GM19239 (cell line): ENCODE data around the gene SYNE3.
"Not testable (repeated sequence)": the region's sequence is repeated elsewhere in the genome, so short reads cannot be mapped to it uniquely, and the experiment has no call there.

ENCODE experiments used
- DNase-seq: peaks from one replicate; pipeline ENCODE4 v3.0.0; 2011; ENCODE audit warnings: low spot score; ENCODE audit not compliant: insufficient read length
- FAIRE-seq: peaks from 2 replicates; lab custom pipeline; 2011; peaks lifted over from hg19 to GRCh38; lab: Jason Lieb, UNC

Gene SYNE3

GRCh38 chr14:95524706-95525512 lies 8.5 kb upstream of the SYNE3 start:
- DNase-seq: no peak
- FAIRE-seq: no peak

GRCh38 chr14:95523815-95524448 lies 7.5 kb upstream of the SYNE3 start:
- DNase-seq: no peak
- FAIRE-seq: no peak

- DNase-seq (no peak), FAIRE-seq (no peak)
These were observed 6.8 kb upstream of the SYNE3 start for GRCh38 chr14:95523051-95523814.

DNA sequence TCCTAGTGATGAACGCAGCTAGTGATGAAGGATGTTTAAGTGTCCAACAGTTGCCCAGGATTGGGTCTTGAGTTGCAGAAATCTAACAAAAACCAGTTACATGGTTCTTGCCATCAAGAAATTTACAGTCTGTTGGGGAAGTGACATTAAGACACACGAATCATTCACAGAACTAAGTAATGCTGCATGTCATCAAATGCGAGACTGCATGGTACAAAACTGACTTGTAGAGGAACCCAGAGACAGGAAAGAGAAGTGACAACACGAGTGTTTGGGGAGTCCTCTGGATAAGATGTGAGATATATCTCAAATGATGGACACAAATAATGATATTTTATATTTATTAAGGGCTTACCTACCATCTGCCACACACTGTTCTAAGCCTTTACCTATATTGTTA lies 6.1 kb upstream of the SYNE3 start:
- no peak for DNase-seq
- FAIRE-seq: no peak

- no peak for DNase-seq
- no peak for FAIRE-seq
These were observed 5.7 kb upstream of the SYNE3 start for GRCh38 chr14:95522116-95522515.

DNA sequence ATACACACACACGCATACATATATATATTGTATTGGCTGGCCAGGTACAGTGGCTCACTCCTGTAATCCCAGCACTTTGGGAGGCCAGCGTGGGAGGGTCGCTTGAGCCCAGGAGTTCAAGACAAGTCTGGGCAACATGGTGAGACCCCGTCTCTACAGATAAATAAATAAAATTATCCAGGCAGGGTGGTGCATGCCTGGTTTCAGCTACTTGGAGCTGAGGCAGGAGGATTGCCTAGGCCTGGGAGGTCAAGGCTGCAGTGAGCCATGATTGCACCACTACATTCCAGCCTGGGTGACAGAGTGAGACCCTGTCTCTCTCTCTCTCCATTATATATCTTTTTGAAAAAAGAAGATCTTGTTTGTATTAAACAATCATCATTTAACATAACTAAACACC lies 4.6 kb upstream of the SYNE3 start:
- DNase-seq: no peak
- no peak for FAIRE-seq

DNA sequence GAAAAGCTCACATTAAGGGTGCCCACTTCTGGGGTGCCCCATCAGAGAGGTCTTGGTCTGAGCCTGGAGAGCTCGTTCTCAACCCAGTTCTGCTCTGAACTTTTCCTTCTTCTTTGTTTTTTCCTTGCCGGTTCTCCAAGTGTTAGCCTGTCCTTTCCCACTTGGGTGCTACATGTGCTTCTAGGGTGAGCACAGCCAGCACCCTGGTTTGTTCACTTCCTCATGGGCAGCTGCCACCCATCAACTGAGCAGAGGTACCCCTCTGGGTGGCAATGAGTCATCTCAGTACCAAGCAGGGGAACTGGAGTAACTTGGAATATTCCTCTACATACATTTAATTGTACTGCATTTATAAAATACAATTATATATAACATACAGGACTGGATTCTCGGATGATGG lies 3.9 kb upstream of the SYNE3 start:
- peak; percentile 76 for FAIRE-seq

GRCh38 chr14:95519699-95520098 lies 3.2 kb upstream of the SYNE3 start:
- FAIRE-seq (peak; percentile 88), DNase-seq (no peak)

More for the DNA sequence above, 3.9 kb upstream of the SYNE3 start:
- DNase-seq: no peak

DNA sequence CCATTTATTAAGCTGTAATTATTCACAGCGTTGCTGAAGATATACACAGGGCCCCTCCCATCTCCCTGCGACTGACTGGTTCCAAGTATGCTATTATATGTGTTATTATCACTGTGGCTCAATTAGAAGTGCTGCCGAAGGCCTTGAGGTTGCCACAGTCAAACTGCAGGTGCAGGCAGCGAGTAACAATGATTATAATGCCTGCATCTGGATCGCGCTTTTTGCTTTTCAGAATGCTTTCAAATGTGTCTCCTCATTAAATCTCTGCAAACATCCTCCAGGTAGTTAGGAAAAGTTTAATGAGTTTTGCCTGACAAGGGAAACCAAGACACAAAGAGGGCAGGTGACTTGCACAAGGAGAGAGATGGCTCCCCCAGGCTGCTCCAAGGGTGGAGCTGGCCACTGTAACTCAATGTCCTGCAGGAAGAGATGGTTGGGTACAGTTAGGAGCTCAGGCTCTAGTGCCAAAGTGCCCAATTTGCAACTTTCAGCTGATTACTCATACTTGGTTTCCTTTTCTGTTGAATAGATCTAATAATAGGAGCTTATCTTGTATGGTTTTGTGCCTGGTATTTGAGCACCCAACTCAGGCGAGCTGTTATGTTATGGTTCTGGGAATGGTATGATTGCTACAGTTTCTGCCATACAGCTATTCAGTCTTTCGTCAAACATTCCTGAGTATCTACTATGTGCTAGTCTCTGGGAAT lies 1.7 kb upstream of the SYNE3 start:
- FAIRE-seq (peak; percentile 85), DNase-seq (no peak)

- DNase-seq (peak; percentile 84), FAIRE-seq (peak; percentile 93)
These were observed 576 bp downstream of the SYNE3 start for GRCh38 chr14:95515596-95516552.

DNA sequence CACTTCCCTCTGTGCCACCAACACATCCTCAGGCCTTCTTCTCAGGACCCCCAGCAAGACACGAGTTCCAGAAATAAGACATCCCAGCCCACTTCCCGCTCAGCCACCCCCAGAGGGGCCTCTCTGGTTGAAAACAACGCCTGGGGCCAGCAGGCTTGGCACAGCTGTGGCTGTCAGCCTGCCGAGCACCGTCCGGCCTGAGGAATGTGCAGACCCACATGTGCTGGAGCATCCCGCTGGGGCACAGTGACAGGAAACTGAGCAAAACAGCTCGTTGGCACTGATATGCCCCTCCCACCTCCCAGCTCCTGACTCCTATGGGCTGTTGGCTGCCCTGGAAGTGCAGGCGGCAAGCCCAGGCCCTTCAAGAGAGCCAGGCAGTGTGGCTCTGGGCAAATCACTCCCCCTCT lies 1.4 kb downstream of the SYNE3 start:
- DNase-seq: no peak
- peak; percentile 82 for FAIRE-seq

DNA sequence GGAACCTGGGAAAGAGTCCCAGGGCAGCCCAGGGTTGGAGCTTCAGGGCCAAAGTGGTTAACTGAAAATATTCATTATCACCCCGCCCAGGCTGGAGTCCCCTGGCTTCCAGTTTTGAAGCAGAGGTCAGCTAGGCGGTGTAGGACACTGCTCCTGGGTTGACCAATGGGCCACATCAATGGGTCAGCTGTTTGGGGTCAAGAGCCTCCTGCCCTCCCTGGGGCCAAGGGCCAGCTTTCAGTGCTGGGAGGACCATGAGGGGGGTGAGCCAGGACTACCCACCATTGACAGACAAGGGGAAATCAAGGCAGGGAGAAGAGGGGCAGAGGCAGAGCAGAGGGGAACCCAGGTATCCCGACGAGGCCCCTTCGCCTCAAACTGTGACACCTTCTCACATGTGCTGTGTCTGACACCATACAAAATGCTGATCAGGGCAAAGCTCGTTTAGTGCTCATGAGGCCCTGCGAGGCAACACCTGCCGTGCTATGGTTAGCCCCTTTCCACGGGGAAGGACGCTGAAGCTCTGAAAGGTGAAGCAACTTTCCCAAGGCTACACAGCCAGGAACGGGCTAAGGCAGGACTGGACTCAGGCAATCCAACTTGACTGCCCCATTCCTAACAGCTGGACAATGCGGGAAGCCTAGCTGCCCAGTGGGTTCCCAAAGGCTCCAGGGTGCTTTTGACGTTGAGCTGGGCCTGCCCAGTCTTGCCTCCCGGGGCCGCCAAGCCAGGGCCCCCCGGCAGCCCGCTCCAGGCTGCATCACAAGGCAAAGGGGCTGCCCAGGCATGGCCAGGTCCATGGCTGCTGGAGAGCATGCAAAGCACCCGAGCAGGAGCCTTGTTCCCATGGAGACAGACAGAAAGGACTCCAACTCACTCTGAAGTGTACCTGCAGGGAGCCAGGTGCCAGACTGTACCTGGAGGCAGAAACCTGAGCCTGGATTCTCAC lies 2.0 kb downstream of the SYNE3 start:
- DNase-seq (no peak), FAIRE-seq (no peak)

- DNase-seq (no peak), FAIRE-seq (no peak)
These were observed 3.2 kb downstream of the SYNE3 start for GRCh38 chr14:95513291-95513690.

DNA sequence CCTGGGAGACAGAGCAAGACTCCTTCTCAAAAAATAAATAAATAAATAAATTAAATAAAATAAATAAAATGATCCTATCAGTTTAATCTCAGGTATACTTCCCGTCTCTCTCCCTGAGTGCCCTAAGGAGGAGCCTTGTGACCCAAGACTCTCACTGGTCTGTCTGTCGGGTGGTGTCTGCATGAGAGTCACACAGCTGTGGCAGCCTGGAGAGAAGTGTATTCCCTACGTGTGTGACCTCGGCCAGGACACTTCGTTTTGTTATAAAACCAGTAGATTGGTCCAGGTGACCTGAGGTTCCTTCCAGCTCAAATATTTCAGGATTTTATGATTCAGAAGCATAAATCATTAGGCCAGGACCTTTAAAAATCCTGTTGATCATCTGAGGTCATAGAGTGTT lies 4.8 kb downstream of the SYNE3 start:
- no peak for FAIRE-seq

DNA sequence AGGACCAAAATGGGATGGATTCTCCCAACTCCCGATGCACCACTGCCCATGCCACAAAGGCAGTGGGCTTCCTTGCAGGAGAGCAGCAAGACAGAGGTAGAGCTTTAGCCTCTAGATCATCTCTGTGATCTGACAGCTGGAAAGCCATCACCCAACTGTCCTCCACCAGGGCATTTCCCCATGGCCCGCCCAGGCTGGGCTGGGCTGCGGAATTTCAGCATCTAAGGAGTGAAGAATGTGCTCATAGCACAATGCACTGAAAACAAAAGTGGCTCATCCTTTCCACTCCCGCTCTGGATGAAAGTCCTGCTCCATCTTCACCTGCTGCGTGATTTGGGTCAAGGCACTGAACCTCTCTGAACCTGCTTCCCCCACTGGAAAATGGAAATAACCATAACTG lies 5.6 kb downstream of the SYNE3 start:
- DNase-seq: no peak
- FAIRE-seq: no peak

More for the DNA sequence above, 4.8 kb downstream of the SYNE3 start:
- no peak for DNase-seq

- not testable (repeated sequence) for DNase-seq, FAIRE-seq
These were observed 6.1 kb downstream of the SYNE3 start for GRCh38 chr14:95510344-95510743.

DNA sequence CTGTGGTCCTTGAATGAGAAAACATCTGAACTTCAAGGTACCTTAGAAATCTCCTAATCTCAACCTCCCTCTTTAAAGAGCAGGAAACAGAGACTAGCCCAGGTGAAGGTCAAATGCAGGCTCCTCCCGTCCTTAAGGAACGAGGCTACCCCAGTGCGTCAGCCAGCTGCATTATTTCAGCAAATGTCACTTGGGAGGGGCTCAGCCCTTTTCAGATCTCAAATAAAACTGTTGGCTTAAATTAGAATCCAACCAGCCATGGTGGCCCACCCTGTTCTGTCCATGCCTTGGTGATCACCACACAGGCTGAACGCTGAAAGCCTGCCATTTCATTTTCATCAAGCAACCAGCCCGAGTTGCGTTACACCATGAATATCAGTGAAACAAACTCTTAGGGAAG lies 7.0 kb downstream of the SYNE3 start:
- DNase-seq (no peak), FAIRE-seq (no peak)

DNA sequence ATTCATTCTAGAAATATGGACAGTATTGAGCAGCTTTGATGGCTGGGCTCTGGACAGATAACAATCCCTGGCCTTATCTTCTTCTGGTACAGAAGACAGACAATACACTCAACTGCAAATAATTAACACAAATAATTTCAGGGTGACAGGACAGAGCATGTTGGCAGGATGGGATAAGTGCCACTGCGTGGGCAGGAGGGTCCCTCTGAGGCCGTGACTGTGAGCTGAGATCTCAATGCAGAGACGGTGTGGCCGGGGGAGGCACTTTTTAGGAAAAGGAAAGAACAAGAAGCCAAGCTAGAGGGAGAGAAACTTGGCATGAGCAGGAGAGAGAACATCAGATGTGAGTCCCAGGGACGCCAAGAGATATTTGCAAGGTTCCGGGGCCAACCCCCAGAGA lies 8.1 kb downstream of the SYNE3 start:
- FAIRE-seq (no peak), DNase-seq (no peak)
